A673 (cell line): ENCODE results near the gene GAREM1. TPM values are rescaled to one million over a fixed set of nuclear protein-coding genes. Genes with fewer than 3 reads are reported as not detected.

Experiments
- BruUV-seq: library from RNA; stranded (reverse); fragments of 400-500 nt; replicated peaks from 2 replicates; lab custom pipeline; 2021; lab: Mats Ljungman, UMichigan
- CTCF ChIA-PET: fragments of 300-600 bp; sonication (Branson Sonifier 250); formaldehyde crosslinking; loops from one replicate; lab custom pipeline; 2022; ENCODE audit warnings: antibody characterized with exemption; lab: Charles Lee
- POLR2A ChIA-PET: fragments of 300-600 bp; sonication (Branson Sonifier 250); formaldehyde crosslinking; loops from one replicate; lab custom pipeline; 2022; ENCODE audit warnings: antibody characterized with exemption; ENCODE audit not compliant: low non-redundant PET; lab: Charles Lee
- DNase-seq: peaks from one replicate; pipeline ENCODE4 v3.0.0-alpha.2; 2015; ENCODE audit warnings: low spot score
- H3K27ac ChIP-seq: fragments of 200-600 bp; sonication (generic); 2 replicates; pipeline ENCODE4 v1.5.1; 2016; ENCODE audit warnings: mixed run types, low read depth, mild to moderate bottlenecking, mixed read lengths, antibody characterized with exemption, low read length; ENCODE audit not compliant: poor library complexity, severe bottlenecking
- H3K27me3 ChIP-seq: fragments of 200-600 bp; sonication (generic); replicated peaks from 2 replicates; pipeline ENCODE4 v1.6.1; 2017; ENCODE audit warnings: mixed run types, low read depth, mild to moderate bottlenecking, mixed read lengths, antibody characterized with exemption, low read length; ENCODE audit not compliant: insufficient read depth, poor library complexity
- H3K36me3 ChIP-seq: fragments of 200-600 bp; sonication (generic); 2 replicates; pipeline ENCODE4 v1.6.1; 2016; ENCODE audit warnings: mixed run types, mild to moderate bottlenecking, mixed read lengths, antibody characterized with exemption, low read length; ENCODE audit not compliant: insufficient read depth, poor library complexity, severe bottlenecking
- H3K4me1 ChIP-seq: fragments of 200-600 bp; sonication (generic); 2 replicates; pipeline ENCODE4 v1.6.1; 2017; ENCODE audit warnings: mixed run types, mild to moderate bottlenecking, mixed read lengths, antibody characterized with exemption, low read length; ENCODE audit not compliant: insufficient read depth, poor library complexity, severe bottlenecking
- H3K4me3 ChIP-seq: fragments of 200-600 bp; sonication (generic); 2 replicates; pipeline ENCODE4 v1.5.1; 2016; ENCODE audit warnings: low read depth, mixed run types, mild to moderate bottlenecking, mixed read lengths, low read length; ENCODE audit not compliant: poor library complexity, severe bottlenecking
- H3K9me3 ChIP-seq: fragments of 200-600 bp; sonication (generic); 2 replicates; pipeline ENCODE4 v1.6.1; 2016; ENCODE audit warnings: mixed run types, low read depth, mild to moderate bottlenecking, mixed read lengths, antibody characterized with exemption, low read length; ENCODE audit not compliant: poor library complexity, severe bottlenecking
- CTCF ChIP-seq: fragments of 300-800, 200-600 bp; sonication (generic); conservative IDR thresholded peaks from 2 replicates; pipeline ENCODE4 v1.5.1; 2017; ENCODE audit warnings: low read depth, mild to moderate bottlenecking, antibody characterized with exemption, low read length, moderate library complexity, mixed read lengths
- EZH2 ChIP-seq: fragments of 200-600 bp; sonication (generic); IDR thresholded peaks from 2 replicates; pipeline ENCODE4 v1.6.1; 2017; ENCODE audit warnings: borderline replicate concordance, low read depth, mild to moderate bottlenecking, mixed read lengths, antibody characterized with exemption, low read length; ENCODE audit not compliant: poor library complexity, severe bottlenecking
- intact Hi-C: fragments of 100-400 bp; cut with micrococcal nuclease; formaldehyde crosslinking; loops from one replicate; pipeline ENCODE4 v1.10.0; 2022; ENCODE audit not compliant: unreplicated experiment
- total RNA-seq: library from RNA; stranded (reverse); gene quantifications from 2 replicates; pipeline ENCODE4 v1.2.3, GENCODE V29; 2021

The GAREM1 gene
- total RNA-seq, 1 experiment from 2014 or later, result 8.4 TPM

DNA sequence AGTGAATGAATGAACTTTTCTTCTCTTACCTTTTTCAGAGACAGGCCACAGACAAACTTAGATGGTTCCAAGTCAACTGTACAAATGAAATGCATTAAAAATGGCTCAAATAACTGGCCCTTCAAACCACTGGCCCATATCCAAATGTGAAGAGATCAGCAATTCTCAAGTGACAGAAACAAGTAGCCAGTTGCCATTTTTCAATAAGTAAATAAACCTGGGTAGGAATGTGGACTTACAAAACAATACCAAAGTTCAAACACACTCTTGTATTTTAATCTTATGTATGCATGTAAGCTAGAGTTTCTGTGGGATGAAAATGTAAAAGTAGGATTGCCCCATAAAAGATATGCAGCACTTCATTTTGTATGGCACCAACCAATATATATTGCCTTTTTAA, 151.6 kb downstream of the GAREM1 start:
- CTCF ChIA-PET, result no interaction called here
- TF ChIP-seq CTCF (no peak), EZH2 (no peak)
- Histone ChIP-seq H3K9me3 (no peaks in the 10 kb centered on the region), H3K36me3 (no peaks in the 10 kb centered on the region), H3K4me1 (peaks cover 31% of the 10 kb centered on the region), H3K4me3 (no peak overlapping the region), H3K27me3 (no peaks in the 10 kb centered on the region), H3K27ac (no peak overlapping the region)
- BruUV-seq, result no TSS peak
- POLR2A ChIA-PET, result no interaction called here
- no peak for DNase-seq
- intact Hi-C loops, result no loop called here

DNA sequence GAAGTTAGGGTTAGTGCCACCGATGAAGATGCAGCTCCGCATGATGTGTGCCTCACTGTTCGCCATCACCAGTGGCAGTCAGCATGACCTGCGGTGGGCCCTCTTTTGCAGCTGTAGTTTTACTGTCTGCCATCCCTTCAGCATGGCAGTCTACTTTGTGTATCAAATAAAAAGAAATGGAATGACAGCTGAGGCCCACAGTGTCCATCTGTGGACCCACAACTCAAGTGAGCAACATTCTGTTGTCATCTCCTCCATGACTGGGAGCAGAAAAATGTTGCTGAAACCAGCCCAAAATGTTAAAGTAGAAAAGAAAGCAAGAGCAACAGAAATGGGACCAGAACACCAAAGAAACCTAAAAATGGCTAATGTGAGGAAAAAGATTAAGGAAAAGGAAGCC, 152.1 kb downstream of the GAREM1 start:
- Histone ChIP-seq H3K4me3 (no peak overlapping the region), H3K36me3 (no peaks in the 10 kb centered on the region), H3K27me3 (no peaks in the 10 kb centered on the region), H3K9me3 (no peaks in the 10 kb centered on the region), H3K27ac (peak overlapping the region; percentile 64), H3K4me1 (peaks cover 27% of the 10 kb centered on the region)
- no TSS peak for BruUV-seq
- POLR2A ChIA-PET, result no interaction called here
- CTCF ChIA-PET, result no interaction called here
- no peak for DNase-seq
- intact Hi-C loops, result no loop called here
- TF ChIP-seq EZH2 (no peak), CTCF (no peak)

DNA sequence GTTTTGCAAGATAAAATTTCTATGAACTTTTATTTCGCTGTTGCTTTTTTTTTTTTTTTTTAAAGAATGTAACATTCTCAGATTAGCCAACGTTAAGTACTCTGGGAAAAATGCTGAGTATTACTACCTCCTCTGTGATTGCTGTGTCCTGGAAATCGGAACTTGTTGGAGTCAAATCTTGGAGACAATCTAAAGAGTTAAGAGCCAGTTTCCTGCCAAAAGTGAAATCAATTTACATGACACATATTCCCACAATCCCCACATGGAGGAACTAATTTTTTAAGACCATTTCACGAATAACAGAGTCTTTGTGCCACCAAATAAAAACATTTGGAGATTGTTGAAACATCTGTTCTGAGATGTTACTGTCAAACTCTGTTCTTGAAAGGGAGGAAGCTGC, 153.0 kb downstream of the GAREM1 start:
- peaks cover 27% of the 10 kb centered on the region for H3K4me1 ChIP-seq
- intact Hi-C loops, result no loop called here
- DNase-seq, result peak; percentile 82
- no peaks in the 10 kb centered on the region for H3K27me3 ChIP-seq
- CTCF ChIA-PET, result no interaction called here
- H3K36me3 ChIP-seq, result no peaks in the 10 kb centered on the region
- peak overlapping the region; percentile 64 for H3K27ac ChIP-seq
- BruUV-seq, result no TSS peak
- H3K4me3 ChIP-seq, result no peak overlapping the region
- TF ChIP-seq EZH2 (no peak), CTCF (no peak)
- POLR2A ChIA-PET, result no interaction called here
- H3K9me3 ChIP-seq, result no peaks in the 10 kb centered on the region
